Ovary (tissue), 9 donors: ENCODE measurements around the gene ELAVL2. TPM values are rescaled to one million over a fixed set of nuclear protein-coding genes. Genes with fewer than 3 reads are reported as not detected.

Experiments used
- DNase-seq, 5 donors: peaks; one replicate each; pipeline ENCODE4 v3.0.0-alpha.2; 2019 to 2020
- H3K27ac ChIP-seq, 2 donors: fragments of 200-600 bp; one replicate each; pipeline versions ENCODE4 v1.5.1 to v1.8.0; 2019 to 2022
- H3K27me3 ChIP-seq: fragments of 200-600 bp; one replicate; pipeline ENCODE4 v1.8.0; 2022
- H3K36me3 ChIP-seq: fragments of 200-600 bp; sonication (generic); one replicate; pipeline ENCODE4 v1.5.1; 2019
- H3K4me1 ChIP-seq: one replicate; pipeline ENCODE4 v1.8.1; 2013; ENCODE audit warnings: mild to moderate bottlenecking, moderate library complexity; ENCODE audit not compliant: insufficient read depth
- H3K4me3 ChIP-seq: fragments of 200-600 bp; sonication (generic); one replicate; pipeline ENCODE4 v1.5.1; 2017
- H3K9me3 ChIP-seq, 2 donors: fragments of 200-600 bp in 1 of 2; sonication (generic) in 1 of 2; one replicate each; pipeline versions ENCODE4 v1.5.1 to v1.8.1; 2013 to 2019; ENCODE audit warnings: mild to moderate bottlenecking in 1 of 2, moderate library complexity in 1 of 2
- EP300 ChIP-seq: sonication (generic); formaldehyde crosslinking; IDR thresholded peaks from one replicate; pipeline ENCODE4 v1.6.1; 2017; ENCODE audit warnings: antibody characterized with exemption
- POLR2A ChIP-seq: fragments of 450-650 bp; IDR thresholded peaks from one replicate; pipeline ENCODE4 v1.6.1; 2017; ENCODE audit warnings: antibody characterized with exemption, mild to moderate bottlenecking, moderate library complexity
- WGBS, 3 donors: extraction: QIAGEN DNeasy Blood & Tissue Kit in 1 of 3; methylation state at CpG; one replicate each; pipeline versions ENCODE4 v1.1.5 to v1.1.7; 2013 to 2017; 5-methylcytosine and 5-hydroxymethylcytosine counted together
- intact Hi-C, 4 donors: fragments of 100-400 bp; cut with DNase I; formaldehyde crosslinking; loops; one replicate each; pipeline versions ENCODE4 v1.11.0 to v1.15.1; 2022 to 2023
- polyA plus RNA-seq, 2 donors: library from polyadenylated mRNA; stranded (reverse); fragments of 200-250 nt in 1 of 2; fragments of 350-450 nt in 1 of 2; fragmentation: Illumina TruSeq in 1 of 2; extraction: RNeasy Lipid Tissue Mini Kit (QIAGEN cat#74804) in 1 of 2; gene quantifications; one replicate each; pipeline ENCODE4 v1.2.3, GENCODE V29; 2013 to 2014
- total RNA-seq, 7 donors: library from RNA; depleted of rRNA in 2 of 7; stranded (reverse); fragments of >200 nt in 2 of 7; fragmentation: NEBNext Ultra II Directional in 3 of 7; extraction: Animal tissue kit (Norgen Biotek cat#: 25700) in 3 of 7; gene quantifications; one replicate each; pipeline versions ENCODE4 v1.1.0 to v1.2.4, GENCODE V29; 2016 to 2023
- TF ChIP-seq, protein P1 (sequence below), 3 donors: fragments of 450-650 bp in 2 of 3; fragments of 200-600 bp in 1 of 3; IDR thresholded peaks; one replicate each; pipeline versions ENCODE4 v1.5.1 to v1.8.0; 2016 to 2022; ENCODE audit warnings: antibody characterized with exemption in 3 of 3, mild to moderate bottlenecking in 1 of 3
- donor health status: DM: no; HTN: no; CAD: no; lungs with moderate emphysema.
- donor health status: DM: no; HTN: no; CAD: no.
- donor health status: Bipolar disorder and iron deficiency.
- donor health status: DM: yes; HTN: yes; CAD: no.
- donor health status: DM: no; HTN: no; CAD: no.
- donor health status: DM: yes; HTN: yes; CAD: no.

The ELAVL2 gene
- total and polyA plus RNA-seq, 9 donors: 0.36 to 1.7 (median 0.97) TPM

DNA sequence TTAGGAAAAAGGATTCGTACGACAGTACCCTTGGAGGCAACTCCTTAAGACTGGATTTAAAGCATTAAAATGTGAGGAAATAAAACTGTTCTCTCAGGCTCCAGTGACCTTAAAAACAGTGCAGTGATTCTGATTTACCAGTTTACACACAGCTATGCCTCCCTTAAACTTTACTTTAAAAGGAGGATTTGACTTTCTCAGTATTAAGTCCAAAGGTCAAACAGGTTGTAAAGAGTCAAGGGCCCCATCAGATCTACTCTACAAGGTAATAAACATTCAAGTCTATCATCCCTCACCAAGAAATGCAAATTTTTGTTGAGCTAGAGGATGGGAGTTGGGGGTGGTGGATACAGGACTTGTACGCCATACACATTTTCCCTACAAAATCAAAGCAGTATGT lies 75.2 kb downstream of the ELAVL2 start:
- TF ChIP-seq, protein P1, sequence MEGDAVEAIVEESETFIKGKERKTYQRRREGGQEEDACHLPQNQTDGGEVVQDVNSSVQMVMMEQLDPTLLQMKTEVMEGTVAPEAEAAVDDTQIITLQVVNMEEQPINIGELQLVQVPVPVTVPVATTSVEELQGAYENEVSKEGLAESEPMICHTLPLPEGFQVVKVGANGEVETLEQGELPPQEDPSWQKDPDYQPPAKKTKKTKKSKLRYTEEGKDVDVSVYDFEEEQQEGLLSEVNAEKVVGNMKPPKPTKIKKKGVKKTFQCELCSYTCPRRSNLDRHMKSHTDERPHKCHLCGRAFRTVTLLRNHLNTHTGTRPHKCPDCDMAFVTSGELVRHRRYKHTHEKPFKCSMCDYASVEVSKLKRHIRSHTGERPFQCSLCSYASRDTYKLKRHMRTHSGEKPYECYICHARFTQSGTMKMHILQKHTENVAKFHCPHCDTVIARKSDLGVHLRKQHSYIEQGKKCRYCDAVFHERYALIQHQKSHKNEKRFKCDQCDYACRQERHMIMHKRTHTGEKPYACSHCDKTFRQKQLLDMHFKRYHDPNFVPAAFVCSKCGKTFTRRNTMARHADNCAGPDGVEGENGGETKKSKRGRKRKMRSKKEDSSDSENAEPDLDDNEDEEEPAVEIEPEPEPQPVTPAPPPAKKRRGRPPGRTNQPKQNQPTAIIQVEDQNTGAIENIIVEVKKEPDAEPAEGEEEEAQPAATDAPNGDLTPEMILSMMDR (IDR thresholded peaks at IDR 0.05): no peak
- TF ChIP-seq EP300 (no peak), POLR2A (no peak)
- Histone ChIP-seq H3K27me3 (no peaks in the 10 kb centered on the region), H3K27ac (no peak overlapping the region), H3K36me3 (no peaks in the 10 kb centered on the region), H3K4me1 (no peaks in the 10 kb centered on the region), H3K9me3 (no peaks in the 10 kb centered on the region), H3K4me3 (no peak overlapping the region)
- DNase-seq: no peak
- intact Hi-C loops: no loop called here
- 83 to 95% (median 95%) methylated on average over 3 of the region's 3 CpGs for WGBS, 3 donors

DNA sequence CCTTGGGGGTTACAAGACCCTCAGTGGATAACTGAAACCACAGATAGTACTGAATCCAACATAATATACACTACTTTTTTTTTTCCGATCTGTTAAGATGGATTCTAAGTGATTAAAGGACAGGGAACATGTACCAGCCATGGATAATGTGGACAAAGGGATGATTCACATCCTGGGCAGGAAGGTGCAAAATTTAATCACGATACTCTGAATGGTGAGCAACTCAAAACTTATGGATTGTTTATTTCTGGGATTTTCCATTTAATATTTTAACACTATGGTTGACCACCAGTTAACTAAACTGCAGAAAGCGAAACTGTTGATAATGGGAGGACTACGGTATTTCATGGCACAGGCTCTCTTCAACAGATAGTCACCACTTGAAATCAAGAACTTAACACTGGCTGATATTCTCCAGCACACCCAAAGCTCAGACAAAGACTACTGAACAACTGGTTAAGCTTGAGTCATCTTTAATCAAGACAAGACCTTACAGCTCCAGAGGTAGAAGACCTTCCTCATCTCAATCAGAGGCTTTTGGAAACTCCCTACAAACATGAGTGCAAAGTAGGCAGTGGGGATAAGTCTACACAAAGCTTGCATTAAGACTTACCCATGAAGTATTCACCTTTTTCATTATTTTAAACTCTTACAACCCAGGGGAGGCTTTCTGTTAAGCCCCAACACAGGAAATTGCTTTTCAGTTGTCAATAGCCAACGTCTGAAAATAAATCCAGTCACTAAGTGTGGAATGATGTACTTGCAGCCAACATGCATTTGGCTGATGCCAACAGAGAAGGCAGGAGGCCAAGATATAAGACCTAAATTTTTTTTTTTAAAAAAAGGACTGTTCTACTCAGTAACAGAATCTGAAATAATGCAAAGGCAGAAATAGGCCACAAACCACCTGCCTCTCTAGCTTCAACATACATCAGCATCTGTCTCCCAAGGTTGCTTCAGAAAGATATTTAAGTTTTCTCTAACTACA lies 78.7 kb downstream of the ELAVL2 start:
- WGBS, 3 donors: 82 to 84% (median 83%) methylated on average over 5 of the region's 5 CpGs
- no peaks in the 10 kb centered on the region for H3K4me1 ChIP-seq
- no peak for TF ChIP-seq POLR2A
- TF ChIP-seq, protein P1 (IDR thresholded peaks at IDR 0.05): no peak
- no peak for TF ChIP-seq EP300
- no peaks in the 10 kb centered on the region for H3K9me3 ChIP-seq
- H3K27me3 ChIP-seq: no peaks in the 10 kb centered on the region
- DNase-seq: no peak
- H3K4me3 ChIP-seq: no peak overlapping the region
- H3K27ac ChIP-seq: no peak overlapping the region
- no peaks in the 10 kb centered on the region for H3K36me3 ChIP-seq
- intact Hi-C loops: no loop called here

DNA sequence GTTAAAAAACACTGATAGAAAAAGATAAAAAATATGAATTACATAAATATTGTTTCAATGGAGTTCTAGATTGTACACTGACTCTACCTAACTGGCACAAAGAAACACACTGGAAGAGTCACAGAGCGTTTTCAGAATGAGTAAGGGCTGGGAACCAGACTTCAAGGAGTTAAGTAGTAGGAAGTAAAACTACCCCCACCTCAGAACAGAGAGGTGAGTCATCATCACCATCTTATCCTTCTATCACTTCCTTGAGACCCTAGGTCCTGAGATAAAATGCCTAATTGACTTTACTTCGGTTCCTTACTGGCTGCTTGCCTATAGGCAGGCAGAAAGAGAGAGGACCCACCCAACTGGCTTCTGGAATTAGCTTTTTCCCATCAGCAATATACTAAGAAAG lies 79.7 kb downstream of the ELAVL2 start:
- DNase-seq: no peak
- Histone ChIP-seq H3K4me3 (no peak overlapping the region), H3K9me3 (no peaks in the 10 kb centered on the region), H3K4me1 (no peaks in the 10 kb centered on the region), H3K36me3 (no peaks in the 10 kb centered on the region), H3K27me3 (no peaks in the 10 kb centered on the region), H3K27ac (no peak overlapping the region)
- intact Hi-C loops: no loop called here
- WGBS, 3 donors: 55 to 60% (median 57%) methylated on average over 2 of the region's 2 CpGs
- TF ChIP-seq EP300 (no peak), POLR2A (no peak)
- TF ChIP-seq, protein P1 (IDR thresholded peaks at IDR 0.05): no peak

DNA sequence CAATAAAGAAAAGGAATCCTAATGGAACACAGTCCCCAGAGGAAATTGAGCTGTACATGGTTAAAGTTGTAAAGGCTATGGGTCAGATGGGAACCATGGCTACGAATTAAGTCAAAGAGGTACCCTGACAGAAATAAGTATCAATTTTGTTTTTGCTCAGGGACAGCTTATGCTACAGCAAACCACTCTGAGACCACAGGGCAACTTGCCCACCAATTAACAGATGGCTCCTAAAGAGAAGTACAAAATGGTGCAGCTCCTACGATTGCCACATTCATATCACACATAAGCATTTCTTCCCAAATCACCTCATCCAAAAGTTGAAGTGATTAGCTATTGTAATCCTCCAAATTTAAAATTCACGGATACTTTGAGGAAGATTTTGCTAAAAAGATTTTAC lies 83.0 kb downstream of the ELAVL2 start:
- H3K27ac ChIP-seq: no peak overlapping the region
- DNase-seq: no peak
- TF ChIP-seq POLR2A (no peak), EP300 (no peak)
- TF ChIP-seq, protein P1 (IDR thresholded peaks at IDR 0.05): no peak
- 87 to 89% (median 89%) methylated on average over 3 of the region's 3 CpGs for WGBS, 3 donors
- no peaks in the 10 kb centered on the region for H3K9me3 ChIP-seq
- no peaks in the 10 kb centered on the region for H3K27me3 ChIP-seq
- H3K4me1 ChIP-seq: no peaks in the 10 kb centered on the region
- no peak overlapping the region for H3K4me3 ChIP-seq
- intact Hi-C loops: no loop called here
- H3K36me3 ChIP-seq: no peaks in the 10 kb centered on the region
